Chondrocyte (in vitro differentiated cells): ENCODE measurements around the gene INTS15. TPM values are rescaled to one million over a fixed set of nuclear protein-coding genes. Genes with fewer than 3 reads are reported as not detected.
"Not testable (repeated sequence)": the region's sequence is repeated elsewhere in the genome, so short reads cannot be mapped to it uniquely, and the experiment has no call there.

Experiments
- DNase-seq: peaks from one replicate; pipeline ENCODE4 v3.0.0; 2021; ENCODE audit warnings: mixed read lengths, low spot score
- H3K27ac Mint-ChIP-seq: one replicate; pipeline ENCODE4 v1.8.0; 2021; ENCODE audit warnings: mild to moderate bottlenecking, moderate library complexity, mixed read lengths; ENCODE audit not compliant: unreplicated experiment
- H3K27me3 Mint-ChIP-seq: 2 replicates; pipeline ENCODE4 v1.8.0; 2021; ENCODE audit warnings: low read depth, mixed read lengths
- H3K36me3 Mint-ChIP-seq: 2 replicates; pipeline ENCODE4 v1.8.0; 2021; ENCODE audit warnings: low read depth, mixed read lengths
- H3K4me1 Mint-ChIP-seq: 2 replicates; pipeline ENCODE4 v1.8.0; 2021; ENCODE audit warnings: low read depth, mild to moderate bottlenecking, mixed read lengths
- H3K4me3 Mint-ChIP-seq: one replicate; pipeline ENCODE4 v1.8.0; 2021; ENCODE audit warnings: mild to moderate bottlenecking, moderate library complexity, mixed read lengths; ENCODE audit not compliant: unreplicated experiment
- H3K9me3 Mint-ChIP-seq: 2 replicates; pipeline ENCODE4 v1.8.0; 2021; ENCODE audit warnings: low read depth, mixed read lengths
- CTCF ChIP-seq: fragments of 200-600 bp; sonication (generic); IDR thresholded peaks from 2 replicates; pipeline ENCODE4 v1.5.0; 2021; ENCODE audit warnings: antibody characterized with exemption, mild to moderate bottlenecking, moderate library complexity
- total RNA-seq: library from RNA; stranded (reverse); gene quantifications from 3 replicates; pipeline ENCODE4 v1.2.1, GENCODE V29; 2021

INTS15 gene
- total RNA-seq, 1 donor from 2014 or later, result 30.0 TPM

DNA sequence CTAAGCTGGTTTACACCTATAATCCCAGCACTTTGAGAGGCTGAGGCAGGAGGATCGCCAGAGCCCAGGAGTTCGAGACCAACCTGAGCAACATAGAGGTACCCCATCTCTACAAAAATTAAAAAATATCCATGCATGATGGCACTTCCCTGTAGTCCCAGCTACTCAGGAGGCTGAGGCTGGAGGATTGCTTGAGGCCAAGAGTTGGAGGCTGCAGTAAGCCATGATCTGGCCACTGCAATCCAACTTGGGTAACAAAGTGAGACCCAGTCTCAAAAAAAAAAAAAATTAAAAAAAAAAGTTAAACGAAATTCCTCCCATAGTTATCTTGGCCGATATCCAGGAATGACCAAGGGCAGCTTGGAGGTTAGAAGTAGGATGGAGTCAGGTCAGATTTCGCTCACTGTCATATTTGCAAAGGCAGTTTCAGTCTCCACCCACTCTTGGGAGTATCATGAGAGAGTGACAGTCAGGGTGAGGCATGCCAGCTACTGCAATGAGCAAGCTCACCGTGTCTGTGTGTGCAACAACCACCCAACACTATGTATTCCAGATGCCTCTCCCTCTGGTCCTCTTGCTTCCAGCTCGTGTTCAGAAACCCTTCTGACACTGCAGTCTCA lies 18.6 kb upstream of the INTS15 start:
- H3K4me1 Mint-ChIP-seq, result no peaks in the 10 kb centered on the region
- no peak for TF ChIP-seq CTCF
- H3K4me3 Mint-ChIP-seq, result no peak overlapping the region
- H3K27ac Mint-ChIP-seq, result no peak overlapping the region
- no peaks in the 10 kb centered on the region for H3K36me3 Mint-ChIP-seq
- DNase-seq, result no peak
- H3K9me3 Mint-ChIP-seq, result no peaks in the 10 kb centered on the region
- H3K27me3 Mint-ChIP-seq, result no peaks in the 10 kb centered on the region

DNA sequence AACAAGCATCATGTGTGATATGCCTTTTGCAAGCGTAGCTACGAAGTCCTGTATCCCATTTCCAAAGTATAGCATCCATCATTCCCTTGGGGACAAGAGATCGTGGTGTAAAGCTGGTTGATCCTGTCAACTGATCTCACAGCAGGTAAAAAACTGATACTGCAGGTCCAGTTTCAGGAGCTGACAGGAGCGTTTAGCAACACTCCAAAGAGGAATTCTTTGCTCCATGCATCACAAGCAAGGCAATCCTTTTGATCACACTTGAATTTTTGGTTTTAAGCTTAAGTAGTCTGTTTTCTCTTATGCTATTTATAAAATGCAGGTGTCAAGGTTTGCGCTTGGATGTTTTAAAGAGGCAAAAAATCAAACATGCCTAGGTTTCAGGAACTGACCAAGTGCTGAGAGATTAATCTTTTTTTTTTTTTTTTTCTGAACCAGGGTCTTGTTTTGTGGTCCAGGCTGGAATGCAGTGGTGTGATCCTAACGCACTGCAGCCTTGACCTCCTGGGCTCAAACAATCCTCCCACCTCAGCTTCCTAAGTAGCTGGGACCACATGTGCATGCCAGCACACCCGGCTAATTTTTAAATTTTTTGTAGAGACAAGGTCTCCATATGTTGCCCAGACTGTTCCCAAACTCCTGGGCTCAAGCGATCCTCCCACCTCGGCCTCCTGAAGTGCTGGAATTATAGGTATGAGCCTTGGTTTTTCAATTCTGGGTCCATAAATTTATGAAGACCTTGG lies 14.4 kb upstream of the INTS15 start:
- peaks cover 2% of the 10 kb centered on the region for H3K36me3 Mint-ChIP-seq
- DNase-seq, result no peak
- no peak overlapping the region for H3K27ac Mint-ChIP-seq

DNA sequence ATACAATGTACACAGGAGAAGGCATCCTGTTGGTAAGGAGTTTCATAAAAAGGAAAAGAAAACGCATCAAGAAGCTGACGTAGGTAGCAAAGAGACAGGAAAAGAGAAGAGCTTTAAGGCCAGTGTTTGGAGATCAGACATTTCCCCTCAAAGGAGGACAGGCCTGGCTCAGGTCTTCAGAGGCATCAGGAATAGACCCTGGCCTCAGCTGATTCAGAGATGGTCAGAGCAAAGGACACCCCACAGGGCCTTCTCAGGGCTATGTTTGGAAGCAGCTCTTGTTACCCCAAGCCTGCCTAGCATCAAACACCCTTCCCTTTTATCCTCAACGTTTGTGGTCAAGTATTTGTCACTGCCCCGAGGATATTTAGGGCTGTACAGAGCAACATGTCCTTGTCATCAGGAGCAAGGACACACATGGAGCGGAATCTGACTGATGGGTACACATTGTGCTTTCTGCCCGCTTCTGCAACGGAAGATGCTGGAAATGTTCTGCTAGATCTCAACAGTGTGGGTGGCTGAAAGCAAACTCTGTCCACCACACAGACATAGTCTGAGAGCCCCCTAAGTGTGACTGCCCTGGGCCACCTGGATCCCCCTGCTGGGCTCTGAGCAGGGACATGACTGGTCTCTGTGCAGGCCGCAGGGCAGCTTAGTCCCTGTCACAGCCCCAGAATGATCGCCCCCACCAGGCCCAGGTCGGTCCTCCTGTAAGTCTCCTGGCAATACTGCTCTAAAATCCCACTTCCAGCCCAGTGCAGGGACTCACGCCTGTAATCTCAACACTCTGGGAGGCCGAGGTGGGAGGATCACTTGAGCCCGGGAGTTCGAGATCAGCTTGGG lies 13.6 kb upstream of the INTS15 start:
- Mint-ChIP-seq H3K27me3 (no peaks in the 10 kb centered on the region), H3K4me3 (peak overlapping the region; percentile 60), H3K36me3 (peaks cover 6% of the 10 kb centered on the region), H3K4me1 (peaks cover 16% of the 10 kb centered on the region), H3K27ac (no peak overlapping the region), H3K9me3 (no peaks in the 10 kb centered on the region)
- DNase-seq, result no peak
- TF ChIP-seq CTCF, result no peak

More for the DNA sequence above, 14.4 kb upstream of the INTS15 start:
- Mint-ChIP-seq H3K4me3 (peak overlapping the region; percentile 60), H3K27me3 (no peaks in the 10 kb centered on the region), H3K9me3 (no peaks in the 10 kb centered on the region), H3K4me1 (peaks cover 16% of the 10 kb centered on the region)
- no peak for TF ChIP-seq CTCF

DNA sequence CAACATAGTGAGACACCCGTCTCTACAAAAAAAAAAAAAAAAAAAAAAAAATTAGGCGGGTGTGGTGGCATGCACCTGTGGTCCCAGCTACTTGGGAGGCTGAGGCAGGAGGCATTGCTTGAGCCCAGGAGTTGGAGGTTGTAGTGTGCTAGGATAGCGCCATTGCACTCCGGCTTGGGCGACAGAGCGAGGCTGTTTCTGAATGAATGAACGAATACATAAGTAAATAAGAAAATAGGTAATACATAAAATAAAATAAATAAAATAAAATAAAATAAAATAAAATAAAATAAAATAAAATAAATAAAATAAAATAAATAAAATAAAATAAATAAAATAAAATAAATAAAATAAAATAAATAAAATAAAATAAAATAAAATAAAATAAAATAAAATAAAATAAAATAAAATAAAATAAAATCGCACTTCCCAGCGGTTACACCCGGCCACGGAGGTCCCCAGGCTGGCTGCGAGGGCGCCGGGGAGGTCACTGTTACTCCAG lies 12.9 kb upstream of the INTS15 start:
- Mint-ChIP-seq H3K4me1 (peaks cover 16% of the 10 kb centered on the region), H3K36me3 (peaks cover 12% of the 10 kb centered on the region), H3K4me3 (peak overlapping the region; percentile 83)
- H3K27me3 Mint-ChIP-seq, H3K27ac Mint-ChIP-seq, H3K9me3 Mint-ChIP-seq, DNase-seq: not testable (repeated sequence)
- peak; percentile 4 for TF ChIP-seq CTCF
